Cardiac muscle cell (in vitro differentiated cells and primary cell): ENCODE measurements around the gene ARHGAP5. TPM values are rescaled to one million over a fixed set of nuclear protein-coding genes. Genes with fewer than 3 reads are reported as not detected.

Experiments
- DNase-seq, 2 donors: peaks; one replicate each; pipeline versions ENCODE4 v3.0.0 to v3.0.0-alpha.2; 2010 to 2017; ENCODE audit warnings: low read depth in 1 of 2, low spot score in 1 of 2
- H3K27ac ChIP-seq: fragments of 200-600 bp; sonication (generic); 2 replicates; pipeline ENCODE4 v1.5.1; 2016
- H3K27me3 ChIP-seq: fragments of 200-600 bp; sonication (generic); 2 replicates; pipeline ENCODE4 v1.6.0; 2016; ENCODE audit warnings: control low read depth
- H3K36me3 ChIP-seq: fragments of 200-600 bp; sonication (generic); 2 replicates; pipeline ENCODE4 v1.5.1; 2016; ENCODE audit warnings: control low read depth
- H3K4me1 ChIP-seq: fragments of 200-600 bp; sonication (generic); 2 replicates; pipeline ENCODE4 v1.8.1; 2017; ENCODE audit warnings: low read depth, mild to moderate bottlenecking, mixed run types
- H3K4me3 ChIP-seq: fragments of 200-600 bp; sonication (generic); 2 replicates; pipeline ENCODE4 v1.5.1; 2016; ENCODE audit warnings: mild to moderate bottlenecking
- H3K9me3 ChIP-seq: fragments of 200-600 bp; sonication (generic); 2 replicates; pipeline ENCODE4 v1.5.1; 2017; ENCODE audit warnings: low read depth, mild to moderate bottlenecking, control low read depth
- CTCF ChIP-seq: IDR thresholded peaks from 2 replicates; pipeline ENCODE4 v1.5.1; 2012; ENCODE audit warnings: low read depth, mild to moderate bottlenecking, low read length
- polyA plus RNA-seq: library from polyadenylated mRNA; unstranded; fragments of >200 nt; fragmentation: Nextera tagmentation; extraction: Ambion mirVana; gene quantifications from 2 replicates; pipeline ENCODE4 v1.2.1, GENCODE V29; 2016
- total RNA-seq: library from RNA; depleted of rRNA; stranded (reverse); fragments of >200 nt; gene quantifications from 2 replicates; pipeline ENCODE4 v1.2.3, GENCODE V29; 2016

The ARHGAP5 gene
- total and polyA plus RNA-seq, 2 experiments from 2014 or later = 12.9 to 77.5 TPM

GRCh38 chr14:32072676-32073075 lies 4.4 kb upstream of the ARHGAP5 start:
- peaks cover 15% of the 10 kb centered on the region for H3K4me1 ChIP-seq
- no peak overlapping the region for H3K4me3 ChIP-seq
- no peak for DNase-seq
- H3K27ac ChIP-seq = no peak overlapping the region
- no peak for TF ChIP-seq CTCF
- H3K27me3 ChIP-seq = no peaks in the 10 kb centered on the region
- H3K36me3 ChIP-seq = no peaks in the 10 kb centered on the region
- no peaks in the 10 kb centered on the region for H3K9me3 ChIP-seq

GRCh38 chr14:32073537-32074189 lies 3.4 kb upstream of the ARHGAP5 start:
- H3K4me3 ChIP-seq = no peak overlapping the region
- H3K36me3 ChIP-seq = no peaks in the 10 kb centered on the region
- DNase-seq = peak; percentile 81 to 89
- no peaks in the 10 kb centered on the region for H3K9me3 ChIP-seq
- no peak overlapping the region for H3K27ac ChIP-seq
- peak; percentile 71 for TF ChIP-seq CTCF
- H3K27me3 ChIP-seq = no peaks in the 10 kb centered on the region
- H3K4me1 ChIP-seq = peaks cover 15% of the 10 kb centered on the region

GRCh38 chr14:32074887-32075572 lies 2.1 kb upstream of the ARHGAP5 start:
- no peak for TF ChIP-seq CTCF
- peak in 1 of 2 donors; percentile 17 for DNase-seq
- Histone ChIP-seq H3K4me1 (peaks cover 27% of the 10 kb centered on the region), H3K4me3 (peak overlapping the region; percentile 66), H3K27me3 (no peaks in the 10 kb centered on the region), H3K9me3 (no peaks in the 10 kb centered on the region), H3K27ac (peak overlapping the region; percentile 97), H3K36me3 (no peaks in the 10 kb centered on the region)

- no peak for TF ChIP-seq CTCF
- peak overlapping the region; percentile 66 for H3K4me3 ChIP-seq
- H3K27ac ChIP-seq = peak overlapping the region; percentile 97
- peaks cover 27% of the 10 kb centered on the region for H3K4me1 ChIP-seq
- no peaks in the 10 kb centered on the region for H3K27me3 ChIP-seq
- H3K36me3 ChIP-seq = no peaks in the 10 kb centered on the region
- peak; percentile 24 to 39 for DNase-seq
- no peaks in the 10 kb centered on the region for H3K9me3 ChIP-seq
Observed at GRCh38 chr14:32075672-32076277, 1.3 kb upstream of the ARHGAP5 start.

GRCh38 chr14:32076278-32077080 lies 625 bp upstream of the ARHGAP5 start:
- Histone ChIP-seq H3K9me3 (no peaks in the 10 kb centered on the region), H3K27me3 (no peaks in the 10 kb centered on the region), H3K27ac (peak overlapping the region; percentile 97), H3K4me1 (peaks cover 27% of the 10 kb centered on the region), H3K36me3 (no peaks in the 10 kb centered on the region), H3K4me3 (peak overlapping the region; percentile 83)
- no peak for TF ChIP-seq CTCF
- peak; percentile 97 to 99 for DNase-seq
